HG02571 (cell line): ENCODE data around the gene DCP2.

ENCODE experiments used
- ATAC-seq: cut with Tn5 transposase; IDR thresholded peaks from one replicate; pipeline ENCODE4 v1.9.1; 2021; ENCODE audit warnings: mild to moderate bottlenecking, moderate library complexity; ENCODE audit not compliant: unreplicated experiment

DCP2 gene

DNA sequence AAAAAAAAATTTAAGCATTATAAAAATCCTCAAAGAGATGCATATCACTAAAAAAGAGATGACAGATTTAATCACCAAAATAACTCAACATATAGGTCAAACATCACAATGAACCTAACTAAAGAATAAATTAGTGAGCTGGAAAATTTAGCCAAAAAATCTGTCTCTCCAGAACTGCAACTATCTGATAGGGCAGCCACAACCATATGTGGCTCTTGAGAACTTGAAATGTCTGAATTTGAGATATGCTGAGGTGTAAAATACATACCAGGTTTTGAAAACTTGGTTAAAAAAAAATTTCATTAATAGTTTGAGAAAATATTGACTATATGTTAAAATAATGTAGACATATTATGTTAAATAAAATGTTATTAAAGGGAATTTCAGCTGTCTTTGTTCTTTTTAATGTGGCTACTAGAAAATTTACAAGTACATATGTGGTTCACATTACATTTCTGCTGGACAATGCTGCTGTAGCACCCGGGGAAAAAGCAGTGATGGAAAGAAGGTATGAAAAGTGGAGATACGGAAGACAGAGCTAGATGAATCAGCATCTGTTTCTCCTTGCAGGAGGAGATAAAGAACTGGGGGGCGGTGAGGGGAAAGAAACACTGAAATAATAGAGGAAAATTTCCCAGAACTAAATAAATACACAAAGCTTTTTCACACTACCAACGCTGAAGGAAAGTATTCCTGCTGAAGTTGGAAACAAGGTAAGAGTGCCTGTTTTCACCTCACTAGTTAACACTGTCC, 66.1 kb downstream of the DCP2 start:
- no peak for ATAC-seq

DNA sequence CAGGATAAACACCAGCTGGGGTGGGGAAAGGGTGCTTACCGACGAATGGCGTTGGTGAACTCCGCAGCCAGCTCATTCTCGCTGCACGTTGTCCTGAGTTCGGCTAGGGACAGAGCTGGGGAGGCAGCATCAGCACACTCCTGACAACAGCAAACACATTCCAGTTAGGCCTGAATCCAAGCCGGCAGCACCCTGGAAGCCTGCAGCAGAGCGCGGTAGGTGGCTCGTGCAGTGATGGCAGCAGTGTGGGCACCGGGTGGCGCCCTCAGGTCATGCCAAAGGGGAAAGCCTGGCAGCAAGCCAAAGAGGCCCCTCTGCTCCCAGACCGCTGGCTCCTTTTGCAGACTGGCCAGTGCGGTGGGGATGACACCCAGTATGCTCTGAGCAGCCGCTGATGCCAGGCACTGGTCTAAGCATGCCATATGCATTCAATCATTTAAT, 66.9 kb downstream of the DCP2 start:
- no peak for ATAC-seq

- ATAC-seq, result no peak
Measured at GRCh38 chr5:113044776-113045465, 68.3 kb downstream of the DCP2 start.

GRCh38 chr5:113047234-113047633, 70.6 kb downstream of the DCP2 start:
- ATAC-seq, result no peak

DNA sequence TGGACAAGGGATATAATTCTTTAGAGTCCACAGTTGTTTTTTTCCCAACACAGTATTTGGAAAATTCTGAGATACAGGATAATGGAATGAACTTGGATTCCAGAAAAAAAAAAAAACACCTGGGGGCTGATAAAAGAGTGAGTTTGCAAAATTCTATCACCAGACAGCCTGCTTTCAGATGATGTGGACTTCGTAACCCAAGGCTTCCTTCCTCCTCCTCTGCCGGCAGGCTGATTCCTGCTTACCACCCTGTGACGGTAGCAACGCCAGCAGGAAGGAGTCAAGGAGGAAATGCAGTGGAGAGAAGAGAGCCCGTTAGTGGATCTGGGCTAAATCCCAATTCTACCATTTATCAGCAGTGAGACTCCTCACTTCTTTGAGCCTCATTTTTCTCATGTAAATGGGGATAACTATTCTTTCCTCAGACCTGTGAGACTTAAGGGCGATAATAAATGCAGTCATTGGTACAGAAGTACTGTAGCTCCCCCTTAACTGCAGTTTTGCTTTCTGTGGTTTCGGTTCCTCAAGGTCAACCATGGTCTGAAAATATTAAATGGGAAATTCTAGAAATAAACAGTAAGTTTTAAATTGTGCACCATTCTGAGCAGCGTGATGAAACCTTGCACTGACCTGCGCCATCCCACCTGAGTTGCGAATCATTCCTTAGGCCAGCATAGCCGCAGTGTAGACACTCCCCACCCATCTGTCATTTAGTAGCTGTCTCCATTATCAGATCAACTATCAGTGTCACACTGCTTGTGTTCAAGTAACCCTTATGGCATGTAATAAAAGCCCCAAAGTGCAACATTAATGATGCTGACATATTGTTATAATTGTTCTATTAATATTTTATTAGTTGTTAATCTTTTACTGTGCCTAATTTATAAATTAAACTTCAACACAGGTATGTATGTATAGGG, 71.4 kb downstream of the DCP2 start:
- ATAC-seq, result peak; percentile 84

DNA sequence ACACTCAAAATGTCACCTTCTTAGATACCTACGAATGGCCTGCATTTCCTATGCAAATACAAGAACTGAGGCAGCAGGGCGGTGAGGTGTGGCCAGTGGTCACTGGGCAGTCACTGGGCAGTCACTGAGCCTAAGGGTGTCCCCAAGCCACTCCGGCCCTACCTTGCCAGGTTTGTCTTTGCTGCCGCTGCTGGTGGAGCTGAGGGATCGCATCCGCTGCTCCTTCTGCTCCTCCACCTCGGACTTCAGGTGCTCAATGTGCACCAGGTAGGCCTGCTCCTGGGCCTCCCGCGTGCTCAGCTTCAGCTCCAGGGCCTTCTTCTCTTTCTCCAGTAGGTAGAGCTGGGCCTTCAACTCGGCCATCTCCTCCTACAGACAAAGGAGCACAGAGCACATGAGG, 72.3 kb downstream of the DCP2 start:
- ATAC-seq, result no peak

DNA sequence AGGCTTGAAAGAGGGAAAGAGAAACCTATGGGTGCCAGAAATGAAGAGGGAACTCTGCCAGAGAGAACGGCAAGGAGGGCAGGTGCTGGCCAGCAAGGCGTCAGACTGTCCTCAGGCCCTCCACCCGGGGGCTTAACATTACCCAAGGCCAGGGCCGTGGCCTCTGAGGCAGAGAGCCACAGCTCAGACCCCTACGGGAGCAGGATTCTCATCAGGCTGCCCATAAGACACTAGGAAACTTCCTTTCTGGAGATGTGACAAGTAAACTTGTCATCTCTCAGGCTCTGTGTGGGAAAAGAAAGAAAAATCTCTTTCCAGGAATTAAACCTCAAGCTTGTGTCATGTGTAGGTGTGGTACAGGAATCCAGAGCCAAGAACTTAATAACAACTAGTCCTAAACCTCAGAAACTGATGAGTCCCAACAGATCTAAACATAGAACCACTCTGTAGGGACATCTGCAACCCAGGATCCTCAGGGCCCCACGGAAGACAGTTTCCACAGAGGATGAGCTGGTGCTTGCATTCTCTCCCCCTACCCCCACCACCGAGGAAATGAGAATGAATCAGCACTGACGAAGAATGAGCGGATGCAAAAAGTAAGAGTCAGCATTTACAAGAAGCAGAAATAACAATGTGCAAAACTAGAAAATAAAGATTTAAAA, 74.3 kb downstream of the DCP2 start:
- no peak for ATAC-seq

- no peak for ATAC-seq
Measured at GRCh38 chr5:113052041-113052795, 75.6 kb downstream of the DCP2 start.

DNA sequence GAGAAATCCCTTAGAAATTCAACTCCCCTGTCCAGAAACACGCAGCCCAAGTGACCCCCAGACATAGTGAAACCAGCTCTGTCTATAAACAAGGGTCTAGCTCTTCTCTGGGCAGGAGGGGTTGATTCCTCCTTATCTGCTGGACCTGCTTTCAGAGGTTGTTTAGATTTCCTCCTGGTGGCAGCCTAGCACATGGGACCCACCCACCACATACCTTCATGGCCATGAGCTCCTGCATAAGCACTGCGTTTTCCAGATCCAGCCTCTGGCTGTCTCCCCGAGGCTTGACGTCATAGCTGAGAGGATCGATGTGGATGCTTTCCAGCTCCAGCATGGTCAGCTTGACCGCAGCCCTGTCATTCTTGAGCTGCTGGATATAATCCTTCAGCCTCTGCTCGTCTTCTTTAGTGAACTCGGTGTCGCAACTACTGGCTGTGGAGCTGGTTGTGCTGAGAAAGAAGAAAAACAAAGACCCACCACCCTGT, 77.0 kb downstream of the DCP2 start:
- no peak for ATAC-seq

DNA sequence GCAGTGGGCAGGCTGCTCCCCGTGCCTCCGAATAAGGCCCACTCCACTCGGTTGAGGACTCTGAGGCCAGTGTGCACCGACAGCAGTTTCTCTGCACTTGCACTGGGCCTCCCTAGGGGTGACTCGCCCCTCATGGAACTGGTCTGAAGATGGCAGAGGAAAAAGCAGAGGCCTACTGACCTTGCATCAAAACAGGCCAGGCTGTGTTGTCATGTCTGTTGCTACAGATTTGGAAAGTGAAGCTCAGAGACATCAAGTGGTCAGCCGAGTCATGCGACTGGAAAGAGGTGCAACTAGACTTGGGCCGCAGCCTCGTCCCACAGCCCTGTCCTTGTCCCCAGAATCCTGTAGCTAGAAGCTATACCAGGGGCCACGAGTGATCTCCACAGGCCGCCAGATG, 78.3 kb downstream of the DCP2 start:
- no peak for ATAC-seq

DNA sequence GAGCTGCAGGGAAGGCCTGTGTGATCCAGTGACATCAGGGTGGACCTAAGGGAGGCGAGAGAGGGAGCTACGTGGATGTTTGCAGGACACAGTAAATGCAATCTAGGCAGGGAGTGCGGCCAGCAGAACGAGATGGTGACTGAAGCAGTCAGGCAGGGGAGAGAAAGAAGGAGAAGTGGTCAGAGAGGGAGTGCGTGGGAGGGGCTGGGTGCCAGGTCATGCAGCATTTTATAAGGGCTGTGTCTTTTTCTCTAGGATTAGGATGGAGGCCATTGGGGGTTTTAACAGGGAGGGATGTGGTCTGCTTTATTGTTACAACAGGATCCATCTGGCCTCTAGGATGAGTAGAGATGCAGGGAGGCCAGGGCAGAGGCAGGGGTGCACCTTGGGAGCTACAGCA, 80.4 kb downstream of the DCP2 start:
- ATAC-seq, result no peak

- no peak for ATAC-seq
Measured at GRCh38 chr5:113057557-113057984, 81.0 kb downstream of the DCP2 start.

- ATAC-seq, result no peak
Measured at GRCh38 chr5:113058269-113058668, 81.7 kb downstream of the DCP2 start.

GRCh38 chr5:113058706-113059226, 82.2 kb downstream of the DCP2 start:
- ATAC-seq, result no peak

GRCh38 chr5:113059232-113060040, 82.8 kb downstream of the DCP2 start:
- ATAC-seq, result no peak

- no peak for ATAC-seq
Measured at GRCh38 chr5:113060408-113061025, 83.9 kb downstream of the DCP2 start.

DNA sequence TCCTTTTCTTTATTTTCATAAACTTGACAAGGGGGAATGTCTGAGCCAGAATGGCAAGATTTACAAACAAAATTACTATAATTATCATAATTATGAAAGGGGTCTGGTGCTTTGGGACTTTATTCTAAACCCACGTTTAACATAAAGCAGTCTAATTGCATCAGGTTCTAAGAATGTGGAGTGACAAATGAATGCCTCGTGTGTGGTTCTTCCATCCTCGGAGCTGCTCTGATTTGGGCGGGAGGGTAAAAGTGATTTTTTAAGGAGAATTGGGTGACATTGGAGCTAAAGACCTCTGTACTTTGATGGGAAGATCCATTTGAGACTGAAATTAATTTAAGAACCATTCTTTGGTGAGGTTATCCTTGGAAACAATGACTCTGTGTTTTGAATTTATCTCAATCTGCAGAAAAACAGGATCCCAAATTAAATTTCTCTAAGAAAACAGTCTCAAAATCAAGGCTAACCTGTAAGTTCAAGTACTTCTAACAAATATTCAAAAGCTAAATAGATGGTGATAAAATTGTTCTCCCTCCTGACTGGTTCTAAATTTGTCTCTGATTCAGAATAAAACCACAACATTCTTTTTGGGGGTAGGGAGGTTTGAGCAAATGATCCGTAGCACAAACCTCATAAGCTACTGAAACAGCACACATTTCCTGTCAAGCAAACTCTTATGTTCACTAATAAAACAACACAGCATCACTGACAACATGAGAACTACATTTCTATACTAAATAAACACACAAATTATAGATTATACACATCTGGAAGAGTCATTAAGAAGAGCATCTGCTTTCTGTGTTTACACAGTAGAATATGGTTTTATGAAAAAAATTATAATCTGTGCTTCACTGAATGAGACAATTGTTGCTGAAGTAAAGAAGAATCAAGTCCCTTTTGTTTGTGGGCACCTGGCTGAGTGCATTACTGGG, 85.5 kb downstream of the DCP2 start:
- no peak for ATAC-seq
